Effector CD8-positive, alpha-beta T cell (primary cell): ENCODE measurements around the gene CXCL16.
"Not testable (repeated sequence)": the region's sequence is repeated elsewhere in the genome, so short reads cannot be mapped to it uniquely, and the experiment has no call there.

Experiments used
- DNase-seq: peaks from one replicate; lab custom pipeline; 2025; lab: John Stamatoyannopoulos, UW

Gene CXCL16

DNA sequence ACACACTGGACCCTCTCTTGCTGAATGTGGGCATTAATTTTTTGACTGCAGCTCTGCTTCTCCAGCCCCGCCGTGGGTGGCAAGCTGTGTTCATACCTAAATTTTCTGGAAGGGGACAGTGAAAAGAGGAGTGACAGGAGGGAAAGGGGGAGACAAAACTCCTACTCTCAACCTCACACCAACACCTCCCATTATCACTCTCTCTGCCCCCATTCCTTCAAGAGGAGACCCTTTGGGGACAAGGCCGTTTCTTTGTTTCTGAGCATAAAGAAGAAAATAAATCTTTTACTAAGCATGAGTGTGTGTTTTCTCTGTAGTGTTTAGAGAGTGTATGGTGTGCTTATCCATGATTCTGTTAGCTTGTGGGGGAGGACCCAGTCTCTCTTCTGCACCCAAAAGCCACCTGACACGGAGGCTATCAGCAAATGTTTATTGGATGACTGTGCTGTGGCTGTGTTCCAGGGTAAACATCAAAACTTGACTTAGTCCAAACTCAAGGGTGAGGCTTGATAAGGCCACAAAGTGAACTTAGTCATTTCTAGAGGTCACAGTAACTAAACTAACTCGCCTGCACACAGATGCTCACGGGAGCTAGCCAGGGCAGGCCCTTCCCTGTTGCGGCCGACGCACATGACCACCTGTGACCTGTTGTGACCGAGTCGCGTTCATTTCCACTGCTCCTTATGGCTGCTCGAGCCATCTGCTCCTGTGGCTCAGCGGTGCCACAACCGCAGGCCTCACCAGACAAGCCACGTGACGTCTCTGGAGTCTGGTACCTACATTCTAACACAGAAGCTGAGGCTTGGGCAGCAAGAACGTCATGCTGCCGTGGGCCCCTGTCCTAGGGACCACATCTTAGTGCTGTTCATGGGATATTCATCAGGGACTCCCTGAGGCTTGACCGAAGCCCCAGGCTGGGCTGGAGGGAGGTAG, 18.3 kb downstream of the CXCL16 start:
- DNase-seq: no peak

DNA sequence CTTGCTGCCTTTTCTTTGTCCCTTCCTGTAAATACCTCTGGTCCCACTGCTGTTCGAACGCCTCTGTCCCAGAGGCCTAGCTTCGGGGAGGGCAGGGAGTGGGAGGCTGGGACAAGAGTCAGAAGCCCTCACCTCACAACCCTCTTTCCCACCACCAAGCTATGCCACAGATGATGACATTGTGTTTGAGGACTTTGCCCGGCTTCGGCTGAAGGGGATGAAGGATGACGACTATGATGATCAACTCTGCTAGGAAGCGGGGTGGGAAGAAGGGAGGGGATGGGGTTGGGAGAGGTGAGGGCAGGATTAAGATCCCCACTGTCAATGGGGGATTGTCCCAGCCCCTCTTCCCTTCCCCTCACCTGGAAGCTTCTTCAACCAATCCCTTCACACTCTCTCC, 18.9 kb downstream of the CXCL16 start:
- DNase-seq: no peak

DNA sequence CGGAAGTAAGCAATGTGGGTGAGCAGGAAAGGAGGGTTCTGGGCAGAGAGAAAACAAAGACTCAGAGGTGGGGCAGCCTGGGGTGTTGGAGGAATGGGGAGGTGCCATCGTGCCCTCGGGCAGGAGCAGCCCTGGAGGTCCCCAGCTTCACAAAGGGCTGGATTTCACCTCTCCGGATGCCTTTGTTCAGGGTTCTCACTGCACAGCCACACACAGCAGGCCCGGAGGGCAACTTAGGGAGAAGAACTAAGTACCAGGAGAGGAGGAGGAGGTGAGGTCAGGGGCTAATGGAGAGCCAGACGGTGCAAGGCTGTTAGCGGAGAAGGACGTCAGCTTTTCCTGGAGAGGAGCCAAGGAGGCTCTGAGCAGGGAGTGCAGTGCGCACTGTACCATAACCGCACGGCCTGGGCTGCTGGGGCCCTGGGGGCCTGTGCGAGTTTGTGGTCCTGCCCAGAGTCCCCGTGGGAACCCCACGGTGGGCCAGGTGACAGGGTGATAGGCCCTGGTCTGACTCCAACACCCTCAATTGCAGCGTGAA, 20.0 kb downstream of the CXCL16 start:
- DNase-seq: no peak

DNA sequence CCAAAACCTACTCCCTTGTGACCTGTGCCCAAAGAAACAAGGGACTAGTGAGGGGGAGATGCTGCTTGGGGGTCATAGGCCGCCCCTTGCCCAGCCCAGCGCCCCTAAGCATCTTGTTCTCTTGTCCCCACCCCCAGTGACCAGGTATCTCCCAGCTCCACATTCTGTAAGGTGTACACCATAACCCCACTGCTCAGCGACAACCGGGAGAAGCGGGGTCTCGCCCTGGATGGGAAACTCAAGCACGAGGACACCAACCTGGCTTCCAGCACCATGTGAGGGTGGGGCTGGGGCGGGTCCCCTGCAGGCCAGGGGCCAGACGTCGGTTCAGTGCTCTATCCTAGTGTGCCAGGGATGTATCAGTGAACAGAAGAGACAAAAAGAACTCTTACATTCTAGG, 20.6 kb downstream of the CXCL16 start:
- no peak for DNase-seq

DNA sequence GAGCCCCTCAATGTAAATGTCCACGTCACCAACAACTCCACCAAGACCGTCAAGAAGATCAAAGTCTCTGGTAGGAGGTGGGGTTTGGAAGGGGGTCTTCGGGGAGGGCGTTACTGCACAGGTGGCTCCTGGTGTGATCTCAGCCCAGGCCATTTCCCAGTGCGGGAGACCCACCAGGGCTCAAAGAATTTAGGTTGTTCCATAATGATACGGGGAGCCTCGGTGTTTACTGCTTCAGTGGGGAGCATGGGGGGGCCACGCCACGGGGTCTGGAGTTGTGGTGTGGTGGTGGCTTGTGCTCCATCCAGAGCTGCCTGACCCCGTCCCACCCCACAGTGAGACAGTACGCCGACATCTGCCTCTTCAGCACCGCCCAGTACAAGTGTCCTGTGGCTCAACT, 21.5 kb downstream of the CXCL16 start:
- no peak for DNase-seq

DNA sequence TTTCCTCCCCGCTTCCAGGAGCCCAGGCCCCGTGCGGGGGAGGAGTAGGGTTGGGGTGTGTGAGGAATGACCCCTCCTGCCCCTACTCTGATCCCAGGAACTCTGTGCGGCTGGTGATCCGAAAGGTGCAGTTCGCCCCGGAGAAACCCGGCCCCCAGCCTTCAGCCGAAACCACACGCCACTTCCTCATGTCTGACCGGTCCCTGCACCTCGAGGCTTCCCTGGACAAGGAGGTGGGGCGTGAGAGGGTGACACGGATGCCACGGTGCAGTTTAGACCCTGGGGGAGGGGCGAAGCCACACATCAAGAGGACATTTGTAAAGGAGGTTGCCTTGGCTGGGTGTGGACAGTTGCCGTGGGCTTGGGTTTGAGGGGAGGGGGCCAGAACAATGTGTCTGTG, 21.9 kb downstream of the CXCL16 start:
- no peak for DNase-seq

DNA sequence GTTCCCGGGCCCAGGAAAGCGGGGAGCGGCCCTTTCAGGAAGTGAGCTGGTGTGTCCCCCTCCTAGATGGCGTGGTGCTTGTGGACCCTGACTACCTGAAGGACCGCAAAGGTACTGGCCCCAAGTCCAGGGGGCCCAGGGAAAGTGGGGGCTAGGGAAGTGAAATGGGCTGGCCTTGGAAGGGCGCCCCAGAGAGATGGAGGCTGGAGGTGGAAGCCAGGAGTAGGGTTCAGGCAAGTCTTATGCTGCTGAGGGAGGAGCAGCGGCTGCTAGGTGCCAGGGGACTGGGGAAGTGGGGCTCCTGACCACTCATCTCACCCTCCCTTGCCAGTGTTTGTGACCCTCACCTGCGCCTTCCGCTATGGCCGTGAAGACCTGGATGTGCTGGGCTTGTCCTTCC, 23.6 kb downstream of the CXCL16 start:
- no peak for DNase-seq

DNA sequence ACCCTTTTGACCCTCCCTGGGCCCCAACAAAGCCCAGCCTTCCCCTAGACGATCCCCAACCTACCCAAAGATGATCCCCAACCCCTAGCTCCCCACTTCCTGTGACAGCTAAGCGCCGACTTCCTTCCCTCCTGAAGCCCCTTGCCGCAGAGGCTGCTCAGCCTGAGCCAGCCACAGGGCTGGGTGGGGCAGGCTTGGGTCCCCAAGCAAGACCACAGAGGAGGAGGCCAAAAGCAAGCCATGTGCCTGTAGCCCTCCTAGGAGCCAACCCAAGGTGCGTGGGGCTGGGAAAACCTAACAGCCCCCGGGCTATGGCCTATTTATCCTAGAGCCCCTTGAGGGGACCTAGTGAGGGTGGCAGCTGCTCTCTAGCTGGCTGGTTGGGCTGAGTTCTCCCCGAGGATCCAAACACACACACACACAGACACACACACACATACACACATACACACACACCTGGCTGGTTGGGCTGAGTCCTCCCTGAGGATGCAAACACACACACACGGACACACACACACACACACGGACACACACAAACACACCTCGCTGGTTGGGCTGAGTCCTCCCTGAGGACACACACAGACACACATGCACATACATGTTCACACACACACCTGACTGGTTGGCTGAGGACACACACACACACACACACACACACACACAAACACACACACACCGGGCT, 24.5 kb downstream of the CXCL16 start:
- DNase-seq: peak; percentile 31

DNA sequence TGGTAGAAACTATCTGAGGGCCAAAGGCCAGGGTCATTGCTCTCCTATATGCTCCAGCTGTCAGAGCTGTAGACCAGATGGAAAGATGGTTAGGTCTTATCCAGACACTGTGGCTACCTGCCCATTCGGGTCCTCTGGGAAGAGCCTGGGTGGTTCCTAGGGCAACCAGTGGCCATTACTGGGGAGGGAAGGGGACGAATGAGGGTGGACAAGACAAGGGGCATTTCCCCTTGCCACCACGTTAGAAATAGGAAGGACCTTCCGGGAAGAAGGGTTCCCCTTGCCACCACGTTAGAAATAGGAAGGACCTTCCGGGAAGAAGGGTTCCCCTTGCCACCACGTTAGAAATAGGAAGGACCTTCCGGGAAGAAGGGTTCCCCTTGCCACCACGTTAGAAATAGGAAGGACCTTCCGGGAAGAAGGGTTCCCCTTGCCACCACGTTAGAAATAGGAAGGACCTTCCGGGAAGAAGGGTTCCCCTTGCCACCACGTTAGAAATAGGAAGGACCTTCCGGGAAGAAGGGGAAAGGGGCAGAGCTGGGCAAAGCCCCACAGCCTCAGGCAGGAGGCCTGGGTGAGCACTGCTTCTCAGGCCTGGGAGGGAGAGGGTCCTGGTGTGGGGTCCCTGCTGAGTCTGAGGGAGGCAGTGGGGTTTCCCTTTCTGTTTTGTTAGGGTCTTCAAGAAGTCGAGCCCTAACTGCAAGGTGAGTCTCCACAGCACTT, 25.2 kb downstream of the CXCL16 start:
- DNase-seq: not testable (repeated sequence)

DNA sequence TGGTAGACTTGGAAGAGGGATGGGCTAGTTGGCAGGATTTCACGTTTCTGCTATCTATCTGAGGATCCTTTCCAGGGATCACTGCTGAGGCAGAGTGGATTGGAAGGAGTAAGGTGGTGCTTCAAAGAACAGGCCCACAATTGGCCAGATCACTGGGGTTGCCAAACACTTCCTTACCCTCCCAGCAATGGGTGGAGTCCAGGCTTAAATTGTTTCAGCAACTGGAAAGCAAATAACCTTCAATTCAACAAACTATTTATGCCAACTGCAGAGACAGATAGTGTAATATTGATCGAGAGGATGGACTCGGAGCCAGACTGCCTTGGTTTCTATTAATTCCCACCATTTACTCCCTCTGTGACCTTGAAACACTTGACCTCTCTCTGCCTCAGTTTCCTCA, 27.2 kb downstream of the CXCL16 start:
- no peak for DNase-seq

DNA sequence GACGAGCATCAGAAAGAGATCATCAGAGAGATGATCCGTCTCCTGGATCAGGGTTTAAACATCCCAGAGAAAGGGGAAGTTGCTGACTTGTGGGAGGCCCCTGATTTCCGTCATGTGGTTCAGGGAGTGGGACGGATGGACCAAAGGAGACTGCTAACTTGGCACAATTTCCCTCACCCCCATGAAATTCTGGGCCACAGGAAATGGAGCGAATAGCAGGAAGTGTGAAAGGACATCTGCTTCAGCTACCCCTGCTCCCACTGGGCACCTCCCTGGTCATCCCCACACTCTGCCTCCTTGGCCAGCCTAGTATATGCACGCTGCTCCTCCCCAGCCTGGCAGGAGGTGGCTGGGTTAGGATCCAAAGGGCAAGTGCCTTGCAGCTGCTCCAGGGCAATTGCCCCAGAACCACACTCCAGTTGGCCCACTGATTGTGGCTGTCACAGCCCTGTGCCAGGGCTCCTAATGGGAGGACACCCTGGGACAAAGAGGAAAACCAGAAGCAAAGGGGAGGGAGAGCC, 28.0 kb downstream of the CXCL16 start:
- no peak for DNase-seq

DNA sequence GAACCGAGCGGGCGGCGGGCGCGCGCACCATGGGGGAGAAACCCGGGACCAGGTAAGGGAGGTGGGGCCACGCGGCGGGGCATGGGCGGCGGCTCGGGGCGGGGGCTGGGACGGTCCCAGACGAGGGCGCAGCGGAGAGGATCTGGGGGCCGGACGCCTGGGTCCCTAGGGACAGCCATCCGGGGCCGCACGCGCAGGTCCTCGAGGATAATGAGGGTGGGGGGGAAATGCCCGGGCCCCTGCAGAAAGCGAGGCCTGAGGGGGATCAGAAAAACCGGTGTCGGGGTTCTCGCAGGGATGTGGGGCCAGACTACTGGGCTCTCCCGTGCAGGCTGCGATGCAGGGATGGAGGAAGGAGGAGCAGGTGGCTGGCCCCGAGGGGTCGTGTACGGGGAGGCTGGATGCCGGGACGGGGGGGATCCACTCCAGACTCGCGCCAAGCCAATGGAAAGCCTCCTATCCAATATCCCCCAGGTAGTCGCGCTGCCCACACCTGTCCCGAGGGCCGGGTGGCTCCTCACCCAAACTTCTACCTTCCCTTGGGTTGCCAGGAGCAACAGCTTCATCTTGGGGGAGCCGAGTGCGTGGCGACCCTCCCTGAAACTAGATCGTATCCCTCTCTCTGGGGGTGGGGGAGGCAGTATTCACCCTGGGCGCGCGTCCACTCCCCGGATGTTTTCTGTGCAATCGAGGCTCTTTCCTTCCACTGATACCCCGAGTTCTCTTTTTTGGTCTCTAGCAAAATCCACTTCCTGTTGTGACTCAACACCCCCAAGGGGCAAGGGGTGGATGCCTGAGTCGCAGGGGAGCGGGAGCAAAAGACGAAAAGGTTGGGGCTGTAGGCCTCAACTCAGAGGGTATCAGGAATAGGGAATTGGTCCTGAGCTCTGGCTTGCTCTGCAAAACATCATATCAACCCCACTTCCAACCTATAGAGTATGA, 28.8 kb downstream of the CXCL16 start:
- DNase-seq: peak; percentile 15

DNA sequence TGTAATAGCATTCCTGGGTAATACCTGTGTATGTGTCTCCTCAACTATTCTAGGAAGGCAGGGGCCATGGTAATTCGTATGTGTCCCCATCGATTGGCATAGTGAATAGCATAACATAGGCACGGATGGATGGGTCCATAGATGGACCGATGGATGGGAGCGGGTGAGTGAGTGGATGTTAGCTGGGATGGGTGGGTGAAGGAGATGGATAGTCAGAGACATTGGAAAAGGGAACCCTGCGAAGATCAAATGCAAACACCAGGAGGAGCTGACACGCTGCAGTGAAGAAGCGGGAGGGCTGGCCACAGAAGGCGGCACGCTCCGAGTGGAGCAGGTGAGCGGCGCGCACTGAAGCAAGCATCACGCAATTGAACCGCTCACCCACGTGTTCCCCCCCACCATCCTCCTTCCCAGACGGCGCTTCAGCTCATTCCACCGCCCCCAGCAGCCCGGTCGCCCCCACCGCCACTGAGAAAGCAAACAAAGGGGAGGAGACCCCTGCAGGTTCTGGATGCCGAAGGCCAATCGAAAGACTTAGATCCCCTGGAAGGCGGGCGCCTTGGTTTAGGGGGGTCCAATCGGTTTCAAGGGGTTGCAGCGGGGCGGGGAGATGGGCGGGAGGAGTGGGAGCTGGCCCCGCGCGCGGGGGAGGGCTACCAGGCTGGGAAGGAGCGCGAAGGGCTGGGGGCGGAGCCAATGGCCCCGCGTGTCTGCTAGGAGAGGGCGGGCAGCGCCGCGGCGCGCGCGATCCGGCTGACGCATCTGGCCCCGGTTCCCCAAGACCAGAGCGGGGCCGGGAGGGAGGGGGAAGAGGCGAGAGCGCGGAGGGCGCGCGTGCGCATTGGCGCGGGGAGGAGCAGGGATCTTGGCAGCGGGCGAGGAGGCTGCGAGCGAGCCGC, 29.7 kb downstream of the CXCL16 start, which contains the start of gene ARRB2:
ARRB2 (plus strand) TSS at position 839 of the 899 bp plus-strand sequence. CDS start 90 bp downstream, outside the sequence.
- DNase-seq: peak; percentile 98

DNA sequence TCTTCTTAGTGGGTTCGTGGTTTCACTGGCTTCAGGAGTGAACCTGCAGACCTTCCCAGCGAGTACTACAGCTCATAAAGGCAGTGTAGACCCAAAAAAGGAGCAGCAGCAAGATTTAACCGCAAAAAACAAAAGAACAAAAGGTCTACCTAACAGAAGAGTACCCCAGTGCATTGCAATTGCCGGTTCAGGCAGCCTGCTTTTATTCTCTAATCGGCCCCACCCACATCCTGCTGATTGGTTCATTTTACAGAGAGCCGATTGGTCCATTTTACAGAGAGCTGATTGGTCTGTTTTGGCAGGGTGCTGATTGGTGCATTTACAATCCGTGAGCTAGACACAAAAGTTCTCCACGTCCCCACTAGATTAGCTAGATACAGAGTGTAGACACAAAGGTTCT, 31.3 kb downstream of the CXCL16 start:
- peak; percentile 40 for DNase-seq

DNA sequence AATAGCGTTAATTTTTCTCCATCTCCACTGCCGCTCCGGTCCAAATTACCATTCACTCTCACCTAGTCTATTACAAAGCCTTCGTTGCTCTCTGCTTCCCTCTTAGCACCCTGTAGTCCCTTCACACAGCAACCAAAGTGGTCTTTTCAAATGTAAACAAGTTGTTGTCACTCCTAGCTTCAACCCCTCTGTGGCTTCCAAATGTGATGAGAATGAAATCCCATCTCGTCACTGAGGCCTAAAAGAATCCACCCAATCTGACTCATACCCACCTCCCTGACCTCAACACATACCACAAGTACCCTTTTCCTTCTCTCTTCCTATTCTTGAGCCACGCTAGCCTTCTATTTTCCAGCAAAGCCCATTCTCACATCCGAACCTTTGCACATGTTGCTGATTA, 33.6 kb downstream of the CXCL16 start:
- DNase-seq: no peak

DNA sequence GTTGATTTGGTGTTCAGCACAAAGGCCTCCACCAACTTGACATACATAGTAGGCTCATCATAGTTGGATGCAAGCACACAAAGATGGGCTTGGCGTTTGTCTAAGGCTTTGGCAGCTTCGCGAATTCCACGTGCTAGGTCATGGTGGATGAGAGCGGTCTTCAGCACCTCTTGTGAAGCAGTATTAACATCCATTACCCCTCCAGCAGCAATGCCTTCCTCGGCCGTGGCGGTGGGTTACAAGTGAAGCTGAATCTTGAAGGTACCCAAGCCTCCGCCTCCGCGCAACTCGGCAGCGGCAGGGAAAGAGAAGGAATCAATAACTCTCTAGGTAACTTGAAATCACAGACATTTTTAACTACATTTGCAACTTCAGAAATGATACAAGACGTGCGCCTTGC, 34.7 kb downstream of the CXCL16 start:
- DNase-seq: no peak

DNA sequence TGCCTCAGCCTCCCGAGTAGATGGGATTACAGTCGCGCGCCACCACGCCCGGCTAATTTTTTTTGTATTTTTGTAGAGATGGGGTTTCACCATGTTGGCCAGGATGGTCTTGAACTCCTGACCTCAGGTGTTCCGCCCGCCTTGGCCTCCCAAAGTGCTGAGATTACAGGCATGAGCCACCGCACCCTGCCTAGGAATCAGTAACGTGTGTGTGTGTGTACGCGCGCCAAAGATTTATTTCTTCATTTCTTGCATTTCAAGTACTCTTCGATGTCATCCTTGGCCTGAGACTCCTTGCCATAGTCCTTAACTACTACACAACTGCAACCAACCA, 35.2 kb downstream of the CXCL16 start:
- DNase-seq: not testable (repeated sequence)

DNA sequence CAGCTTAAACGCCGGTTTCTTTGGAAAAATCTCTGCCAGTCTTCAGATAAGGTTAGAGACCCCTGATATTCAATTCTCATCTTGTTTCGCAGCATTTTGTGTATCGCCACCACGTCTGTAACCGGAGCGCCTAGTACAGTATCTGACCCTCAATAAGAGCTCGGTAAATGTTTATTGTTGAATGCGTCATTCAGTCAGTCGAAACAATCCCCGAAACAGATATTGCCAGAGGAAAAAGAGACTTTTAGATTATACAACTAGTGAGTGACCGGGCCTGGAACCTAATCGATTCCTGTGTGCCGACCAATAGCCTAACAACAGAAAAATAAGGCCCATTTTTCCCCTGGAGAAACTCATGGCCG, 36.4 kb downstream of the CXCL16 start:
- DNase-seq: no peak

DNA sequence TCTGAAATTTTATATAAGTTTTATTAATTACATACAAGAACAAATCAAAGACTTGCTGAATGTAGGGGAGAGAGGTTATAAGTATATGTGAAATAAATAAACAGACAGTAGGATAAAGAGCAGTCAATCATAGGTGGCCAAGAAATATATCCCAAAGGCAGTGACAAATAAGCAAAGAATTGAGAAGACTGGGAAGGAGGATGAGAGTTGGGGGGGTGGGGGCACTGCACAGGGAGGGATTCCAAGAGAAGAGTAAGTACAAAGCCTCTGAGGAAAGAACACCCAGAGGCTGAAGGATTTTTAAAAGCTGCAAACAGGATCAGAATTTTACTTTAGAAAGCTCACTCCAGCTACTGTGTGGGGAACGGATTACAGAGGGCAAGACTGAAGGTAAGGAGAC, 38.6 kb downstream of the CXCL16 start:
- no peak for DNase-seq
